WTC11 (cell line): ENCODE measurements around the gene RABEP1. TPM values are rescaled to one million over a fixed set of nuclear protein-coding genes. Genes with fewer than 3 reads are reported as not detected.

Experiments
- ATAC-seq: fragments of 200-7000 bp; cut with Tn5 transposase; 2 replicates; pipeline ENCODE4 v1.10.0; 2021; ENCODE audit warnings: mild to moderate bottlenecking, moderate library complexity
- CTCF ChIA-PET: fragments of 300-600 bp; sonication (Branson Sonifier 250); formaldehyde crosslinking; loops from one replicate; lab custom pipeline; 2021; ENCODE audit warnings: antibody characterized with exemption; lab: Charles Lee
- POLR2A ChIA-PET: fragments of 350-600 bp; sonication (Branson Sonifier 250); formaldehyde crosslinking; loops from one replicate; lab custom pipeline; 2021; ENCODE audit warnings: antibody characterized with exemption; lab: Charles Lee
- DNase-seq: peaks from one replicate; pipeline ENCODE4 v3.0.0; 2021; ENCODE audit warnings: low spot score
- H3K27ac Mint-ChIP-seq: 2 replicates; pipeline ENCODE4 v1.8.0; 2021; ENCODE audit warnings: mixed read lengths
- H3K27me3 Mint-ChIP-seq: 2 replicates; pipeline ENCODE4 v1.8.0; 2021; ENCODE audit warnings: low read depth, mild to moderate bottlenecking, moderate library complexity, mixed read lengths
- H3K36me3 Mint-ChIP-seq: 2 replicates; pipeline ENCODE4 v1.8.0; 2021; ENCODE audit warnings: mixed read lengths
- H3K4me1 Mint-ChIP-seq: 2 replicates; pipeline ENCODE4 v1.8.0; 2022; ENCODE audit warnings: mixed read lengths
- H3K4me3 Mint-ChIP-seq: 2 replicates; pipeline ENCODE4 v1.8.0; 2021; ENCODE audit warnings: mild to moderate bottlenecking, moderate library complexity, mixed read lengths
- H3K9me3 Mint-ChIP-seq: 2 replicates; pipeline ENCODE4 v1.8.0; 2021; ENCODE audit warnings: mixed read lengths
- CDX4 ChIP-seq: fragments of 250-450 bp; sonication (Bioruptor Pico); IDR thresholded peaks from 2 replicates; pipeline ENCODE4 v1.9.0; 2021; ENCODE audit warnings: moderate library complexity, mild to moderate bottlenecking, inconsistent platforms, borderline replicate concordance
- ERG ChIP-seq: fragments of 250-450 bp; sonication (Bioruptor Pico); IDR thresholded peaks from 2 replicates; pipeline ENCODE4 v1.8.0; 2021; ENCODE audit warnings: mild to moderate bottlenecking
- ESRRA ChIP-seq: sonication (generic); formaldehyde crosslinking; IDR thresholded peaks from 2 replicates; pipeline ENCODE4 v1.8.1; 2022; ENCODE audit warnings: mild to moderate bottlenecking, missing genetic modification reagents, borderline replicate concordance
- FOXJ3 ChIP-seq: sonication (generic); formaldehyde crosslinking; IDR thresholded peaks from 2 replicates; pipeline ENCODE4 v1.9.0; 2021; ENCODE audit warnings: missing genetic modification reagents, mild to moderate bottlenecking, borderline replicate concordance
- GTF2I ChIP-seq: fragments of 250-450 bp; sonication (Bioruptor Pico); conservative IDR thresholded peaks from 2 replicates; pipeline ENCODE4 v1.4.0; 2021; ENCODE audit warnings: mild to moderate bottlenecking
- OVOL2 ChIP-seq: fragments of 250-450 bp; sonication (Bioruptor Pico); IDR thresholded peaks from 2 replicates; pipeline ENCODE4 v1.9.0; 2021; ENCODE audit warnings: mild to moderate bottlenecking, borderline replicate concordance
- SMAD4 ChIP-seq: sonication (generic); formaldehyde crosslinking; IDR thresholded peaks from 2 replicates; pipeline ENCODE4 v1.8.0; 2022; ENCODE audit warnings: mild to moderate bottlenecking, missing genetic modification reagents
- TCF7 ChIP-seq: sonication (generic); formaldehyde crosslinking; IDR thresholded peaks from 2 replicates; pipeline ENCODE4 v1.8.0; 2022; ENCODE audit warnings: mild to moderate bottlenecking, low read depth, missing genetic modification reagents, moderate library complexity
- TP53 ChIP-seq: sonication (generic); formaldehyde crosslinking; IDR thresholded peaks from 2 replicates; pipeline ENCODE4 v1.8.1; 2023; ENCODE audit warnings: mild to moderate bottlenecking, missing genetic modification reagents
- USF1 ChIP-seq: sonication (generic); formaldehyde crosslinking; IDR thresholded peaks from 2 replicates; pipeline ENCODE4 v1.8.0; 2022; ENCODE audit warnings: mild to moderate bottlenecking, missing genetic modification reagents
- ZNF396 ChIP-seq: fragments of 250-450 bp; sonication (Bioruptor Pico); IDR thresholded peaks from 2 replicates; pipeline ENCODE4 v1.8.0; 2021; ENCODE audit warnings: mild to moderate bottlenecking, moderate library complexity, borderline replicate concordance
- ZNF671 ChIP-seq: fragments of 250-450 bp; sonication (Bioruptor Pico); IDR thresholded peaks from 2 replicates; pipeline ENCODE4 v1.8.0; 2021; ENCODE audit warnings: mild to moderate bottlenecking
- total RNA-seq: library from RNA; stranded (reverse); gene quantifications from 3 replicates; pipeline ENCODE4 v1.2.3, GENCODE V29; 2021
- TF ChIP-seq, protein P1 (sequence below): sonication (generic); formaldehyde crosslinking; IDR thresholded peaks from 2 replicates; pipeline ENCODE4 v1.8.1; 2023; ENCODE audit warnings: mild to moderate bottlenecking, missing genetic modification reagents, moderate library complexity
- TF ChIP-seq, protein P2 (sequence below): sonication (generic); formaldehyde crosslinking; IDR thresholded peaks from 2 replicates; pipeline ENCODE4 v1.8.0; 2022; ENCODE audit warnings: mild to moderate bottlenecking, missing genetic modification reagents
- TF ChIP-seq, protein P3 (sequence below): sonication (generic); formaldehyde crosslinking; IDR thresholded peaks from 2 replicates; pipeline ENCODE4 v1.8.0; 2023; ENCODE audit warnings: missing genetic modification reagents, mild to moderate bottlenecking, borderline replicate concordance
- TF ChIP-seq, protein P4 (sequence below): sonication (generic); formaldehyde crosslinking; IDR thresholded peaks from 2 replicates; pipeline ENCODE4 v1.8.1; 2022; ENCODE audit warnings: mild to moderate bottlenecking, missing genetic modification reagents, moderate library complexity, borderline replicate concordance
- TF ChIP-seq, protein P5 (sequence below): sonication (generic); formaldehyde crosslinking; conservative IDR thresholded peaks from 2 replicates; pipeline ENCODE4 v1.8.1; 2022; ENCODE audit warnings: mild to moderate bottlenecking, missing genetic modification reagents
- TF ChIP-seq, protein P6 (sequence below): sonication (generic); formaldehyde crosslinking; IDR thresholded peaks from 2 replicates; pipeline ENCODE4 v1.8.1; 2023; ENCODE audit warnings: mild to moderate bottlenecking, missing genetic modification reagents
- TF ChIP-seq, protein P7 (sequence below): sonication (generic); formaldehyde crosslinking; IDR thresholded peaks from 2 replicates; pipeline ENCODE4 v1.8.0; 2022; ENCODE audit warnings: mild to moderate bottlenecking, missing genetic modification reagents

RABEP1 gene
- total RNA-seq, 1 experiment from 2014 or later: 40.9 TPM

GRCh38 chr17:5291683-5292350 is 9.7 kb downstream of the RABEP1 start (continued):
- TF ChIP-seq, protein P1, sequence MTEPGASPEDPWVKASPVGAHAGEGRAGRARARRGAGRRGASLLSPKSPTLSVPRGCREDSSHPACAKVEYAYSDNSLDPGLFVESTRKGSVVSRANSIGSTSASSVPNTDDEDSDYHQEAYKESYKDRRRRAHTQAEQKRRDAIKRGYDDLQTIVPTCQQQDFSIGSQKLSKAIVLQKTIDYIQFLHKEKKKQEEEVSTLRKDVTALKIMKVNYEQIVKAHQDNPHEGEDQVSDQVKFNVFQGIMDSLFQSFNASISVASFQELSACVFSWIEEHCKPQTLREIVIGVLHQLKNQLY: no peak

DNA sequence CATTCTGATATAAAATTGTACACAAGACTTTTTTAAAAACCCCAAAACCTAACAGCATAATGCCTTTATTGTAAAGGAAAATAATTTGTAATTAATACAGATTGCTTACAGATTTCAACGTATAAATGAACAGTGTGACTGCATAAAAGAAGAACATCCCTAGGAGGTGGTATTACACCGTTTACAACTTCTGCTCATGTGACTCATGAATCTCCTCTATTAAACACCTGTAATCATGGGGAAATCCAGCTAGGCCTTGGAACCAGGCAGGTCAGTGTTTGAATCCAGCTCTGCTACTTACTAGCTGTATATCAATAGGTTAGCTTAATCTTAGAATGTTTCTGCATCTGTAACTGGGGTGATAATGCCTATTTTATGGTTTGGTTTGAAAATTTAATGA is 15.2 kb downstream of the RABEP1 start:
- Mint-ChIP-seq H3K27me3 (no peaks in the 10 kb centered on the region), H3K9me3 (no peaks in the 10 kb centered on the region), H3K36me3 (peaks cover 3% of the 10 kb centered on the region), H3K4me3 (no peak overlapping the region), H3K27ac (peak overlapping the region; percentile 44; the same call in 1 of the 2 replicates), H3K4me1 (peaks cover 4% of the 10 kb centered on the region; the same call in 1 of the 2 replicates)
- CTCF ChIA-PET: interaction anchor here (1.1 to 3.0 kb wide), 3 partner anchors 10 to 142 kb away, joined by 3 to 17 read pairs (median 4); partner anchors contain the start of gene C1QBP
- DNase-seq: no peak
- ATAC-seq: no peak
- POLR2A ChIA-PET: no interaction called here
- TF ChIP-seq, protein P2, sequence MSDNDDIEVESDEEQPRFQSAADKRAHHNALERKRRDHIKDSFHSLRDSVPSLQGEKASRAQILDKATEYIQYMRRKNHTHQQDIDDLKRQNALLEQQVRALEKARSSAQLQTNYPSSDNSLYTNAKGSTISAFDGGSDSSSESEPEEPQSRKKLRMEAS: no peak
- TF ChIP-seq, protein P3, sequence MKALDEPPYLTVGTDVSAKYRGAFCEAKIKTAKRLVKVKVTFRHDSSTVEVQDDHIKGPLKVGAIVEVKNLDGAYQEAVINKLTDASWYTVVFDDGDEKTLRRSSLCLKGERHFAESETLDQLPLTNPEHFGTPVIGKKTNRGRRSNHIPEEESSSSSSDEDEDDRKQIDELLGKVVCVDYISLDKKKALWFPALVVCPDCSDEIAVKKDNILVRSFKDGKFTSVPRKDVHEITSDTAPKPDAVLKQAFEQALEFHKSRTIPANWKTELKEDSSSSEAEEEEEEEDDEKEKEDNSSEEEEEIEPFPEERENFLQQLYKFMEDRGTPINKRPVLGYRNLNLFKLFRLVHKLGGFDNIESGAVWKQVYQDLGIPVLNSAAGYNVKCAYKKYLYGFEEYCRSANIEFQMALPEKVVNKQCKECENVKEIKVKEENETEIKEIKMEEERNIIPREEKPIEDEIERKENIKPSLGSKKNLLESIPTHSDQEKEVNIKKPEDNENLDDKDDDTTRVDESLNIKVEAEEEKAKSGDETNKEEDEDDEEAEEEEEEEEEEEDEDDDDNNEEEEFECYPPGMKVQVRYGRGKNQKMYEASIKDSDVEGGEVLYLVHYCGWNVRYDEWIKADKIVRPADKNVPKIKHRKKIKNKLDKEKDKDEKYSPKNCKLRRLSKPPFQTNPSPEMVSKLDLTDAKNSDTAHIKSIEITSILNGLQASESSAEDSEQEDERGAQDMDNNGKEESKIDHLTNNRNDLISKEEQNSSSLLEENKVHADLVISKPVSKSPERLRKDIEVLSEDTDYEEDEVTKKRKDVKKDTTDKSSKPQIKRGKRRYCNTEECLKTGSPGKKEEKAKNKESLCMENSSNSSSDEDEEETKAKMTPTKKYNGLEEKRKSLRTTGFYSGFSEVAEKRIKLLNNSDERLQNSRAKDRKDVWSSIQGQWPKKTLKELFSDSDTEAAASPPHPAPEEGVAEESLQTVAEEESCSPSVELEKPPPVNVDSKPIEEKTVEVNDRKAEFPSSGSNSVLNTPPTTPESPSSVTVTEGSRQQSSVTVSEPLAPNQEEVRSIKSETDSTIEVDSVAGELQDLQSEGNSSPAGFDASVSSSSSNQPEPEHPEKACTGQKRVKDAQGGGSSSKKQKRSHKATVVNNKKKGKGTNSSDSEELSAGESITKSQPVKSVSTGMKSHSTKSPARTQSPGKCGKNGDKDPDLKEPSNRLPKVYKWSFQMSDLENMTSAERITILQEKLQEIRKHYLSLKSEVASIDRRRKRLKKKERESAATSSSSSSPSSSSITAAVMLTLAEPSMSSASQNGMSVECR (CRISPR knock-in tag): no peak
- no peak for TF ChIP-seq ESRRA (CRISPR knock-in tag)
- no peak for TF ChIP-seq USF1 (CRISPR knock-in tag)
- no peak for TF ChIP-seq OVOL2 (CRISPR knock-in tag)
- TF ChIP-seq, protein P4, sequence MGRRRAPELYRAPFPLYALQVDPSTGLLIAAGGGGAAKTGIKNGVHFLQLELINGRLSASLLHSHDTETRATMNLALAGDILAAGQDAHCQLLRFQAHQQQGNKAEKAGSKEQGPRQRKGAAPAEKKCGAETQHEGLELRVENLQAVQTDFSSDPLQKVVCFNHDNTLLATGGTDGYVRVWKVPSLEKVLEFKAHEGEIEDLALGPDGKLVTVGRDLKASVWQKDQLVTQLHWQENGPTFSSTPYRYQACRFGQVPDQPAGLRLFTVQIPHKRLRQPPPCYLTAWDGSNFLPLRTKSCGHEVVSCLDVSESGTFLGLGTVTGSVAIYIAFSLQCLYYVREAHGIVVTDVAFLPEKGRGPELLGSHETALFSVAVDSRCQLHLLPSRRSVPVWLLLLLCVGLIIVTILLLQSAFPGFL (CRISPR knock-in tag): no peak
- TF ChIP-seq ZNF671: no peak
- TF ChIP-seq, protein P5, sequence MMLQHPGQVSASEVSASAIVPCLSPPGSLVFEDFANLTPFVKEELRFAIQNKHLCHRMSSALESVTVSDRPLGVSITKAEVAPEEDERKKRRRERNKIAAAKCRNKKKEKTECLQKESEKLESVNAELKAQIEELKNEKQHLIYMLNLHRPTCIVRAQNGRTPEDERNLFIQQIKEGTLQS (CRISPR knock-in tag): no peak
- no peak for TF ChIP-seq FOXJ3 (CRISPR knock-in tag)
- TF ChIP-seq SMAD4 (CRISPR knock-in tag): no peak
- TF ChIP-seq CDX4 (CRISPR knock-in tag): no peak
- TF ChIP-seq, protein P6, sequence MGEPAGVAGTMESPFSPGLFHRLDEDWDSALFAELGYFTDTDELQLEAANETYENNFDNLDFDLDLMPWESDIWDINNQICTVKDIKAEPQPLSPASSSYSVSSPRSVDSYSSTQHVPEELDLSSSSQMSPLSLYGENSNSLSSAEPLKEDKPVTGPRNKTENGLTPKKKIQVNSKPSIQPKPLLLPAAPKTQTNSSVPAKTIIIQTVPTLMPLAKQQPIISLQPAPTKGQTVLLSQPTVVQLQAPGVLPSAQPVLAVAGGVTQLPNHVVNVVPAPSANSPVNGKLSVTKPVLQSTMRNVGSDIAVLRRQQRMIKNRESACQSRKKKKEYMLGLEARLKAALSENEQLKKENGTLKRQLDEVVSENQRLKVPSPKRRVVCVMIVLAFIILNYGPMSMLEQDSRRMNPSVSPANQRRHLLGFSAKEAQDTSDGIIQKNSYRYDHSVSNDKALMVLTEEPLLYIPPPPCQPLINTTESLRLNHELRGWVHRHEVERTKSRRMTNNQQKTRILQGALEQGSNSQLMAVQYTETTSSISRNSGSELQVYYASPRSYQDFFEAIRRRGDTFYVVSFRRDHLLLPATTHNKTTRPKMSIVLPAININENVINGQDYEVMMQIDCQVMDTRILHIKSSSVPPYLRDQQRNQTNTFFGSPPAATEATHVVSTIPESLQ (CRISPR knock-in tag): no peak
- TF ChIP-seq ZNF396 (CRISPR knock-in tag): no peak
- no peak for TF ChIP-seq TCF7
- no peak for TF ChIP-seq GTF2I (CRISPR knock-in tag)
- TF ChIP-seq, protein P7, sequence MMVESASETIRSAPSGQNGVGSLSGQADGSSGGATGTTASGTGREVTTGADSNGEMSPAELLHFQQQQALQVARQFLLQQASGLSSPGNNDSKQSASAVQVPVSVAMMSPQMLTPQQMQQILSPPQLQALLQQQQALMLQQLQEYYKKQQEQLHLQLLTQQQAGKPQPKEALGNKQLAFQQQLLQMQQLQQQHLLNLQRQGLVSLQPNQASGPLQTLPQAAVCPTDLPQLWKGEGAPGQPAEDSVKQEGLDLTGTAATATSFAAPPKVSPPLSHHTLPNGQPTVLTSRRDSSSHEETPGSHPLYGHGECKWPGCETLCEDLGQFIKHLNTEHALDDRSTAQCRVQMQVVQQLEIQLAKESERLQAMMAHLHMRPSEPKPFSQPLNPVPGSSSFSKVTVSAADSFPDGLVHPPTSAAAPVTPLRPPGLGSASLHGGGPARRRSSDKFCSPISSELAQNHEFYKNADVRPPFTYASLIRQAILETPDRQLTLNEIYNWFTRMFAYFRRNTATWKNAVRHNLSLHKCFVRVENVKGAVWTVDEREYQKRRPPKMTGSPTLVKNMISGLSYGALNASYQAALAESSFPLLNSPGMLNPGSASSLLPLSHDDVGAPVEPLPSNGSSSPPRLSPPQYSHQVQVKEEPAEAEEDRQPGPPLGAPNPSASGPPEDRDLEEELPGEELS (CRISPR knock-in tag): no peak
- no peak for TF ChIP-seq TP53 (CRISPR knock-in tag)
- TF ChIP-seq ERG (CRISPR knock-in tag): no peak
